ENCODE results near the gene FRYL. TPM values are rescaled to one million over a fixed set of nuclear protein-coding genes. Genes with fewer than 3 reads are reported as not detected.
"Not testable (repeated sequence)": the region's sequence is repeated elsewhere in the genome, so short reads cannot be mapped to it uniquely, and the experiment has no call there.

The FRYL gene
- total and polyA plus RNA-seq, 12 donors = 11.7 to 60.1 (median 36.4) TPM

GRCh38 chr4:48467442-48467841 is 312.6 kb downstream of the FRYL start:
- ATAC-seq = peak in 1 of 8 donors; percentile 49
- H3K4me3 ChIP-seq = no peak overlapping the region
- H3K4me1 ChIP-seq = no peaks in the 10 kb centered on the region
- no peak for TF ChIP-seq CTCF (IDR thresholded peaks at IDR 0.05)
- 50 to 64% methylated on average over 2 of the region's 2 CpGs for WGBS, 2 donors
- peaks cover 0 to 8% (median 0%) of the 10 kb centered on the region in 11 donors for H3K9me3 ChIP-seq
- intact Hi-C loops (cut with DNase I) = no loop called here
- no peak overlapping the region for H3K27ac ChIP-seq
- H3K36me3 ChIP-seq = no peaks in the 10 kb centered on the region
- no peaks in the 10 kb centered on the region for H3K27me3 ChIP-seq
- peak in 1 of 2 donors; percentile 21 for DNase-seq

GRCh38 chr4:48462363-48462762 is 317.7 kb downstream of the FRYL start:
- intact Hi-C loops (cut with DNase I) = no loop called here
- ATAC-seq (no peak), DNase-seq (no peak)
- Histone ChIP-seq H3K9me3 (peaks cover 0 to 10% (median 0%) of the 10 kb centered on the region in 11 donors), H3K4me3 (no peak overlapping the region), H3K27me3 (no peaks in the 10 kb centered on the region), H3K27ac (no peak overlapping the region), H3K4me1 (no peaks in the 10 kb centered on the region), H3K36me3 (no peaks in the 10 kb centered on the region)
- TF ChIP-seq CTCF (IDR thresholded peaks at IDR 0.05) = no peak
- WGBS, 2 donors = 50% methylated on average over 5 of the region's 5 CpGs

GRCh38 chr4:48461000-48461399 is 319.1 kb downstream of the FRYL start:
- H3K27me3 ChIP-seq = no peaks in the 10 kb centered on the region
- intact Hi-C loops (cut with DNase I) = no loop called here
- no peaks in the 10 kb centered on the region for H3K36me3 ChIP-seq
- ATAC-seq (no peak), DNase-seq (no peak)
- H3K9me3 ChIP-seq = peaks cover 0 to 15% (median 0%) of the 10 kb centered on the region in 11 donors
- no peak overlapping the region for H3K27ac ChIP-seq
- no peak for TF ChIP-seq CTCF (IDR thresholded peaks at IDR 0.05)
- H3K4me3 ChIP-seq = no peak overlapping the region
- H3K4me1 ChIP-seq = no peaks in the 10 kb centered on the region

- no peak overlapping the region for H3K27ac ChIP-seq
- intact Hi-C loops (cut with DNase I) = loop anchor here in 1 of 10 donors (10.0 kb wide), 1 partner anchor 510 kb away; no protein-coding TSS in a partner anchor
- H3K4me3 ChIP-seq = no peak overlapping the region
- DNase-seq (no peak), ATAC-seq (no peak)
- H3K27me3 ChIP-seq = no peaks in the 10 kb centered on the region
- no peak for TF ChIP-seq CTCF (IDR thresholded peaks at IDR 0.05)
- peaks cover 0 to 11% (median 0%) of the 10 kb centered on the region in 11 donors for H3K9me3 ChIP-seq
- 93 to 95% methylated on average over 2 of the region's 2 CpGs for WGBS, 2 donors
- no peaks in the 10 kb centered on the region for H3K36me3 ChIP-seq
- H3K4me1 ChIP-seq = no peaks in the 10 kb centered on the region
Observed at GRCh38 chr4:48454591-48454990, 325.5 kb downstream of the FRYL start.

GRCh38 chr4:48451656-48452055 is 328.4 kb downstream of the FRYL start:
- not testable (repeated sequence) for ATAC-seq

More at GRCh38 chr4:48451656-48452055, 328.4 kb downstream of the FRYL start:
- not testable (repeated sequence) for H3K9me3 ChIP-seq, H3K27me3 ChIP-seq, H3K4me3 ChIP-seq, H3K4me1 ChIP-seq, DNase-seq, H3K27ac ChIP-seq, H3K36me3 ChIP-seq
- intact Hi-C loops (cut with DNase I) = loop anchor here in 1 of 10 donors (10.0 kb wide), 1 partner anchor 513 kb away; no protein-coding TSS in a partner anchor
- WGBS, 2 donors = 86 to 92% methylated on average over 3 of the region's 3 CpGs

Data from heart right ventricle (tissue), 16 donors.